GM23338 (cell line): ENCODE measurements around the gene BRPF3. TPM values are rescaled to one million over a fixed set of nuclear protein-coding genes. Genes with fewer than 3 reads are reported as not detected.

Experiments
- ATAC-seq: fragments of 200-7000 bp; cut with Tn5 transposase; 3 replicates; pipeline ENCODE4 v1.9.1; 2020
- DNase-seq: peaks from one replicate; pipeline ENCODE4 v3.0.0-alpha.2; 2015; ENCODE audit warnings: low spot score
- H2AFZ ChIP-seq: fragments of 200-600 bp; sonication (generic); 2 replicates; pipeline ENCODE4 v1.8.0; 2016; ENCODE audit warnings: antibody characterized with exemption, mild to moderate bottlenecking, moderate library complexity
- H3F3A ChIP-seq: fragments of 200-600 bp; sonication (generic); replicated peaks from 2 replicates; pipeline ENCODE4 v1.8.0; 2017; ENCODE audit warnings: antibody characterized with exemption, mixed run types, low read depth
- H3K27ac ChIP-seq: fragments of 200-600 bp; sonication (generic); 2 replicates; pipeline ENCODE4 v1.6.1; 2016; ENCODE audit warnings: low read depth
- H3K27me3 ChIP-seq: fragments of 200-600 bp; sonication (generic); 2 replicates; pipeline ENCODE4 v1.8.0; 2016; ENCODE audit warnings: mild to moderate bottlenecking, mixed run types, moderate library complexity; ENCODE audit not compliant: insufficient read depth
- H3K36me3 ChIP-seq: fragments of 200-600 bp; sonication (generic); 2 replicates; pipeline ENCODE4 v1.8.0; 2016; ENCODE audit warnings: mild to moderate bottlenecking; ENCODE audit not compliant: insufficient read depth
- H3K4me1 ChIP-seq: fragments of 200-600 bp; sonication (generic); 2 replicates; pipeline ENCODE4 v1.8.0; 2016; ENCODE audit warnings: mild to moderate bottlenecking, moderate library complexity; ENCODE audit not compliant: insufficient read depth
- H3K4me2 ChIP-seq: fragments of 200-600 bp; sonication (generic); 2 replicates; pipeline ENCODE4 v1.7.1; 2017; ENCODE audit warnings: mixed run types
- H3K4me3 ChIP-seq: fragments of 200-600 bp; sonication (generic); 2 replicates; pipeline ENCODE4 v1.6.1; 2016; ENCODE audit warnings: mixed run types
- H3K79me2 ChIP-seq: fragments of 200-600 bp; sonication (generic); replicated peaks from 2 replicates; pipeline ENCODE4 v1.8.0; 2017; ENCODE audit warnings: mild to moderate bottlenecking; ENCODE audit not compliant: insufficient read depth
- H3K9me2 ChIP-seq: fragments of 200-600 bp; sonication (generic); 2 replicates; pipeline ENCODE4 v1.8.0; 2017; ENCODE audit not compliant: insufficient read depth
- H4K20me1 ChIP-seq: fragments of 200-600 bp; sonication (generic); replicated peaks from 2 replicates; pipeline ENCODE4 v1.8.0; 2017; ENCODE audit warnings: mild to moderate bottlenecking; ENCODE audit not compliant: insufficient read depth
- H3K27ac Mint-ChIP-seq: 2 replicates; pipeline ENCODE4 v1.8.0; 2020; ENCODE audit warnings: inconsistent platforms, mild to moderate bottlenecking, moderate library complexity, mixed read lengths
- H3K27me3 Mint-ChIP-seq: 3 replicates; pipeline ENCODE4 v1.8.0; 2022; ENCODE audit warnings: low read depth, mild to moderate bottlenecking, moderate library complexity, mixed read lengths, inconsistent platforms; ENCODE audit not compliant: insufficient read depth, poor library complexity
- H3K36me3 Mint-ChIP-seq: 3 replicates; pipeline ENCODE4 v1.8.0; 2021; ENCODE audit warnings: low read depth, mild to moderate bottlenecking, inconsistent platforms, moderate library complexity, mixed read lengths
- H3K4me1 Mint-ChIP-seq: 3 replicates; pipeline ENCODE4 v1.8.0; 2020; ENCODE audit warnings: mild to moderate bottlenecking, inconsistent platforms, mixed read lengths
- H3K4me3 Mint-ChIP-seq: 3 replicates; pipeline ENCODE4 v1.8.0; 2021; ENCODE audit warnings: moderate library complexity, mild to moderate bottlenecking, inconsistent platforms, mixed read lengths
- H3K9me3 Mint-ChIP-seq: 3 replicates; pipeline ENCODE4 v1.8.0; 2020; ENCODE audit warnings: moderate library complexity, mild to moderate bottlenecking, inconsistent platforms, mixed read lengths
- CREB1 ChIP-seq: fragments of 250-450 bp; sonication (Bioruptor Pico); IDR thresholded peaks from 2 replicates; pipeline ENCODE4 v1.5.0; 2020; ENCODE audit warnings: low read depth, mild to moderate bottlenecking, moderate library complexity
- CTCF ChIP-seq, 2 experiments: fragments of 200-600 bp in 1 of 2; sonication (generic) in 1 of 2; conservative IDR thresholded peaks; 2 replicates each; pipeline versions ENCODE4 v1.5.1 to v1.6.1; 2016 to 2017; ENCODE audit warnings: antibody characterized with exemption in 2 of 2, low read depth in 2 of 2, mild to moderate bottlenecking in 2 of 2, moderate library complexity in 1 of 2
- ETS1 ChIP-seq: IDR thresholded peaks from 2 replicates; pipeline ENCODE4 v1.6.1; 2016; ENCODE audit warnings: antibody characterized with exemption
- EZH2 ChIP-seq: fragments of 200-600 bp; sonication (generic); IDR thresholded peaks from one replicate; pipeline ENCODE4 v1.8.0; 2017; ENCODE audit warnings: antibody characterized with exemption, mild to moderate bottlenecking, low read depth; ENCODE audit not compliant: unreplicated experiment
- EZH2phosphoT487 ChIP-seq: fragments of 200-600 bp; sonication (generic); IDR thresholded peaks from one replicate; pipeline ENCODE4 v1.8.1; 2018; ENCODE audit warnings: antibody characterized with exemption; ENCODE audit not compliant: unreplicated experiment
- JUNB ChIP-seq: IDR thresholded peaks from one replicate; pipeline ENCODE4 v1.6.1; 2016; ENCODE audit warnings: antibody characterized with exemption; ENCODE audit not compliant: unreplicated experiment
- NANOG ChIP-seq: IDR thresholded peaks from 2 replicates; pipeline ENCODE4 v1.6.1; 2016; ENCODE audit warnings: antibody characterized with exemption, borderline replicate concordance
- POLR2AphosphoS5 ChIP-seq: IDR thresholded peaks from 2 replicates; pipeline ENCODE4 v1.6.1; 2016; ENCODE audit warnings: antibody characterized with exemption, low read depth
- STAT1 ChIP-seq: IDR thresholded peaks from one replicate; pipeline ENCODE4 v1.6.1; 2016; ENCODE audit warnings: antibody characterized with exemption; ENCODE audit not compliant: unreplicated experiment
- ZNF114 ChIP-seq: fragments of 250-450 bp; sonication (Bioruptor Pico); IDR thresholded peaks from 2 replicates; pipeline ENCODE4 v1.5.0; 2020; ENCODE audit warnings: mild to moderate bottlenecking, moderate library complexity
- ZNF331 ChIP-seq: fragments of 250-450 bp; sonication (Bioruptor Pico); IDR thresholded peaks from 2 replicates; pipeline ENCODE4 v1.5.0; 2020; ENCODE audit warnings: low read depth, mild to moderate bottlenecking, moderate library complexity
- polyA plus RNA-seq: library from polyadenylated mRNA; unstranded; fragments of >200 nt; fragmentation: Nextera tagmentation; extraction: Ambion mirVana; gene quantifications from 2 replicates; pipeline ENCODE4 v1.2.1, GENCODE V29; 2016
- total RNA-seq: library from RNA; depleted of rRNA; stranded (reverse); fragments of >200 nt; shearing (Covaris generic); gene quantifications from 2 replicates; pipeline ENCODE4 v1.2.3, GENCODE V29; 2014
- TF ChIP-seq, protein P1 (sequence below): fragments of 250-450 bp; sonication (Bioruptor Pico); IDR thresholded peaks from 2 replicates; pipeline ENCODE4 v1.5.0; 2020; ENCODE audit warnings: mild to moderate bottlenecking, moderate library complexity

BRPF3 gene
- total and polyA plus RNA-seq, 2 experiments from 2014 or later: 11.8 to 33.2 TPM

DNA sequence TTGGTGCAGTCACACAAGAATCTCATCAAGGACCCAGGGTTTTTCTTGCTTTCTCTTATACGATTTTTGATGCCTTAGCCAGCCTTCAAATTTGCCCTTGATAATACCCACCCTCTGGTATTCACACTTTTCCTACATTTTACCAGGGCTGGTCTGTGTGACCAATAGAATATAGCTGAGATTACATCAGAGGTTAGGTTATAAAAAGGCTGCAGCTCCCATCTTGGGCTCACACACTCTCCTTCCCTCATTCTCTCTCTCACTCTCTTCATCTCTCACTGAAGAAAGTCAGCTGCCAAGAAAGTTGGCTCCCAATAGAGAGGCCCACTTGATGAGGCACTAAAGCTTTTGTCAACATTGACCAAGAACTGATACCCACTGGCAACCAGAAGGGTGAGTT, 69.2 kb downstream of the BRPF3 start (continued):
- no peak for TF ChIP-seq CTCF (conservative IDR thresholded peaks at IDR 0.05; ENCODE audit: low read depth in 2 of 2)
- TF ChIP-seq EZH2phosphoT487: no peak
- TF ChIP-seq JUNB: no peak
- TF ChIP-seq ZNF331 (CRISPR knock-in tag): no peak

DNA sequence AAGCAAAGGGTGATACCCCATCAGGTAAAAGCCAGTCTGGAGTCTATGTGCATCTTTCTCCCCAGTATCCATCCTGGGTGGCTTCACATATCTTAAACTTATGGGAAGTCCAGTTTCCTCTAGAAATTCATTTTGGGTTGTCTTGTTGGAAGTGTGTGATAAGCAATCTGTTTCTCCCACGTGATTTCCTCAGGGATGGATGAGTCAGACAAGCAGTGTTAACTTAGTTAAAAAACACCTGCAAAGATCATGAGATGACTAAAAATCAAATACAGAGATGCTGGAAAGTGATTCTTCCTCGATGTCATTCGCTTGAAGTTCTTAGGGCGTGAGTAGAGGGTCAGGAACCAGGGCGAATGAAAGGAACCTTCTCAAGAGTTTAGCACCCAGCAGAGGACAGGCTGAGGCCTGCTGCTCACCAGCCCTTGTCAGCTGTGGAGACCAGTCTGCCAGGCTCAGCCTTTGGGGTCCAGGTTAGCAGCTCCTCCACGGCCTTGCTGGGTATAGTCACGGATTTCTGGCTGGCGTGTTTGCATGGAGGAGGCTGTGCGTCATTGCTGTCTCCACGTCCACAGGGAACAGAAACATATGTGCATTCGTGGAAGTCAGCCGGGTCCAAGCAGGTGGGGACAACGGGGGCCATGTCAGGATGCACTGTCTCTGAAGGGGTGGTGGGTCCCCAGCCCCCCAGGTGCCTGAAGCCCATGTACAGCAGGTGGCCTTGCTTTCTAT, 70.5 kb downstream of the BRPF3 start:
- no peaks in the 10 kb centered on the region for H3K36me3 ChIP-seq
- no peak overlapping the region for H2AFZ ChIP-seq
- H3K4me1 ChIP-seq: no peaks in the 10 kb centered on the region
- H3F3A ChIP-seq: no peaks in the 10 kb centered on the region
- no peak overlapping the region for H3K4me2 ChIP-seq
- H3K9me2 ChIP-seq: no peaks in the 10 kb centered on the region
- peaks cover 4% of the 10 kb centered on the region; the same call in 2 of the 3 replicates for H3K4me1 Mint-ChIP-seq
- H4K20me1 ChIP-seq: no peaks in the 10 kb centered on the region
- H3K4me3 Mint-ChIP-seq: no peak overlapping the region
- ATAC-seq (no peak), DNase-seq (no peak)
- H3K27ac Mint-ChIP-seq: no peak overlapping the region
- H3K79me2 ChIP-seq: no peaks in the 10 kb centered on the region
- no peak overlapping the region for H3K27ac ChIP-seq
- peaks cover 17% of the 10 kb centered on the region for H3K27me3 Mint-ChIP-seq
- H3K9me3 Mint-ChIP-seq: no peaks in the 10 kb centered on the region; the same call in 1 of the 3 replicates
- no peaks in the 10 kb centered on the region for H3K36me3 Mint-ChIP-seq
- H3K4me3 ChIP-seq: no peak overlapping the region
- H3K27me3 ChIP-seq: no peaks in the 10 kb centered on the region
- TF ChIP-seq ZNF331 (CRISPR knock-in tag): no peak
- no peak for TF ChIP-seq CTCF (conservative IDR thresholded peaks at IDR 0.05; ENCODE audit: low read depth in 2 of 2)
- TF ChIP-seq CREB1 (CRISPR knock-in tag): no peak
- no peak for TF ChIP-seq EZH2phosphoT487
- no peak for TF ChIP-seq EZH2
- TF ChIP-seq NANOG: no peak
- TF ChIP-seq, protein P1, sequence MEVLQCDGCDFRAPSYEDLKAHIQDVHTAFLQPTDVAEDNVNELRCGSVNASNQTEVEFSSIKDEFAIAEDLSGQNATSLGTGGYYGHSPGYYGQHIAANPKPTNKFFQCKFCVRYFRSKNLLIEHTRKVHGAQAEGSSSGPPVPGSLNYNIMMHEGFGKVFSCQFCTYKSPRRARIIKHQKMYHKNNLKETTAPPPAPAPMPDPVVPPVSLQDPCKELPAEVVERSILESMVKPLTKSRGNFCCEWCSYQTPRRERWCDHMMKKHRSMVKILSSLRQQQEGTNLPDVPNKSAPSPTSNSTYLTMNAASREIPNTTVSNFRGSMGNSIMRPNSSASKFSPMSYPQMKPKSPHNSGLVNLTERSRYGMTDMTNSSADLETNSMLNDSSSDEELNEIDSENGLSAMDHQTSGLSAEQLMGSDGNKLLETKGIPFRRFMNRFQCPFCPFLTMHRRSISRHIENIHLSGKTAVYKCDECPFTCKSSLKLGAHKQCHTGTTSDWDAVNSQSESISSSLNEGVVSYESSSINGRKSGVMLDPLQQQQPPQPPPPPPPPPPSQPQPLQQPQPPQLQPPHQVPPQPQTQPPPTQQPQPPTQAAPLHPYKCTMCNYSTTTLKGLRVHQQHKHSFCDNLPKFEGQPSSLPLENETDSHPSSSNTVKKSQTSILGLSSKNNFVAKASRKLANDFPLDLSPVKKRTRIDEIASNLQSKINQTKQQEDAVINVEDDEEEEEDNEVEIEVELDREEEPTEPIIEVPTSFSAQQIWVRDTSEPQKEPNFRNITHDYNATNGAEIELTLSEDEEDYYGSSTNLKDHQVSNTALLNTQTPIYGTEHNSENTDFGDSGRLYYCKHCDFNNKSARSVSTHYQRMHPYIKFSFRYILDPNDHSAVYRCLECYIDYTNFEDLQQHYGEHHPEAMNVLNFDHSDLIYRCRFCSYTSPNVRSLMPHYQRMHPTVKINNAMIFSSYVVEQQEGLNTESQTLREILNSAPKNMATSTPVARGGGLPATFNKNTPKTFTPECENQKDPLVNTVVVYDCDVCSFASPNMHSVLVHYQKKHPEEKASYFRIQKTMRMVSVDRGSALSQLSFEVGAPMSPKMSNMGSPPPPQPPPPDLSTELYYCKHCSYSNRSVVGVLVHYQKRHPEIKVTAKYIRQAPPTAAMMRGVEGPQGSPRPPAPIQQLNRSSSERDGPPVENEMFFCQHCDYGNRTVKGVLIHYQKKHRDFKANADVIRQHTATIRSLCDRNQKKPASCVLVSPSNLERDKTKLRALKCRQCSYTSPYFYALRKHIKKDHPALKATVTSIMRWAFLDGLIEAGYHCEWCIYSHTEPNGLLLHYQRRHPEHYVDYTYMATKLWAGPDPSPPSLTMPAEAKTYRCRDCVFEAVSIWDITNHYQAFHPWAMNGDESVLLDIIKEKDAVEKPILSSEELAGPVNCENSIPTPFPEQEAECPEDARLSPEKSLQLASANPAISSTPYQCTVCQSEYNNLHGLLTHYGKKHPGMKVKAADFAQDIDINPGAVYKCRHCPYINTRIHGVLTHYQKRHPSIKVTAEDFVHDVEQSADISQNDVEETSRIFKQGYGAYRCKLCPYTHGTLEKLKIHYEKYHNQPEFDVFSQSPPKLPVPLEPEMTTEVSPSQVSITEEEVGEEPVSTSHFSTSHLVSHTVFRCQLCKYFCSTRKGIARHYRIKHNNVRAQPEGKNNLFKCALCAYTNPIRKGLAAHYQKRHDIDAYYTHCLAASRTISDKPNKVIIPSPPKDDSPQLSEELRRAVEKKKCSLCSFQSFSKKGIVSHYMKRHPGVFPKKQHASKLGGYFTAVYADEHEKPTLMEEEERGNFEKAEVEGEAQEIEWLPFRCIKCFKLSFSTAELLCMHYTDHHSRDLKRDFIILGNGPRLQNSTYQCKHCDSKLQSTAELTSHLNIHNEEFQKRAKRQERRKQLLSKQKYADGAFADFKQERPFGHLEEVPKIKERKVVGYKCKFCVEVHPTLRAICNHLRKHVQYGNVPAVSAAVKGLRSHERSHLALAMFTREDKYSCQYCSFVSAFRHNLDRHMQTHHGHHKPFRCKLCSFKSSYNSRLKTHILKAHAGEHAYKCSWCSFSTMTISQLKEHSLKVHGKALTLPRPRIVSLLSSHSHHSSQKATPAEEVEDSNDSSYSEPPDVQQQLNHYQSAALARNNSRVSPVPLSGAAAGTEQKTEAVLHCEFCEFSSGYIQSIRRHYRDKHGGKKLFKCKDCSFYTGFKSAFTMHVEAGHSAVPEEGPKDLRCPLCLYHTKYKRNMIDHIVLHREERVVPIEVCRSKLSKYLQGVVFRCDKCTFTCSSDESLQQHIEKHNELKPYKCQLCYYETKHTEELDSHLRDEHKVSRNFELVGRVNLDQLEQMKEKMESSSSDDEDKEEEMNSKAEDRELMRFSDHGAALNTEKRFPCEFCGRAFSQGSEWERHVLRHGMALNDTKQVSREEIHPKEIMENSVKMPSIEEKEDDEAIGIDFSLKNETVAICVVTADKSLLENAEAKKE (CRISPR knock-in tag): no peak
- TF ChIP-seq STAT1: no peak
- TF ChIP-seq ETS1: no peak
- TF ChIP-seq JUNB: no peak
- no peak for TF ChIP-seq ZNF114 (CRISPR knock-in tag)
- no peak for TF ChIP-seq POLR2AphosphoS5
